IMR-90 (cell line): ENCODE data around the gene TBC1D1. TPM values are rescaled to one million over a fixed set of nuclear protein-coding genes. Genes with fewer than 3 reads are reported as not detected.
A peak's percentile ranks its signal among the peaks of the same experiment; 100 is the strongest.

Source experiments
- ATAC-seq: fragments of 200-7000 bp; cut with Tn5 transposase; 2 replicates; pipeline ENCODE4 v1.9.1; 2020; ENCODE audit warnings: low read depth, mild to moderate bottlenecking, moderate library complexity
- BruUV-seq: library from RNA; stranded (reverse); fragments of 400-500 nt; replicated peaks from 2 replicates; lab custom pipeline; 2021; lab: Mats Ljungman, UMichigan
- CTCF ChIA-PET: fragments of 300-600 bp; formaldehyde crosslinking; extraction: SDS; loops from one replicate; lab custom pipeline; 2021; ENCODE audit warnings: antibody characterized with exemption; lab: Yijun Ruan, JAX
- POLR2A ChIA-PET: fragments of 300-600 bp; sonication (Branson Sonifier 250); formaldehyde crosslinking; loops from one replicate; lab custom pipeline; 2022; ENCODE audit warnings: antibody characterized with exemption; ENCODE audit not compliant: unreplicated experiment; lab: Charles Lee
- DNase-seq: peaks from one replicate; pipeline ENCODE4 v3.0.0; 2013
- H2AFZ ChIP-seq: replicated peaks from 2 replicates; pipeline ENCODE3; 2013; ENCODE audit warnings: low read length, mild to moderate bottlenecking; ENCODE audit not compliant: poor library complexity
- H2AK5ac ChIP-seq: 2 replicates; pipeline ENCODE4 v1.6.1; 2013; ENCODE audit warnings: low read depth, low read length, inconsistent platforms
- H2AK9ac ChIP-seq: replicated peaks from 2 replicates; pipeline ENCODE3; 2013; ENCODE audit warnings: mild to moderate bottlenecking, low read depth, low read length, moderate library complexity; ENCODE audit not compliant: poor library complexity
- H2BK120ac ChIP-seq: 2 replicates; pipeline ENCODE4 v1.6.1; 2013; ENCODE audit warnings: low read depth, low read length, inconsistent platforms
- H2BK15ac ChIP-seq: 3 replicates; pipeline ENCODE4 v1.6.1; 2013; ENCODE audit warnings: low read depth, low read length, inconsistent platforms
- H2BK20ac ChIP-seq: 2 replicates; pipeline ENCODE4 v1.6.1; 2013; ENCODE audit warnings: low read depth, mild to moderate bottlenecking, inconsistent platforms, low read length, moderate library complexity
- H2BK5ac ChIP-seq: 2 replicates; pipeline ENCODE4 v1.6.1; 2013; ENCODE audit warnings: mild to moderate bottlenecking, low read depth, low read length, inconsistent platforms; ENCODE audit not compliant: poor library complexity, severe bottlenecking
- H3K14ac ChIP-seq: replicated peaks from 2 replicates; pipeline ENCODE4 v1.6.1; 2013; ENCODE audit warnings: low read depth, low read length, inconsistent platforms
- H3K18ac ChIP-seq: 2 replicates; pipeline ENCODE4 v1.6.1; 2013; ENCODE audit warnings: low read depth, low read length, control low read depth
- H3K23ac ChIP-seq: 2 replicates; pipeline ENCODE4 v1.6.1; 2013; ENCODE audit warnings: low read depth, low read length, inconsistent platforms
- H3K27ac ChIP-seq: 2 replicates; pipeline ENCODE4 v1.5.1; 2013; ENCODE audit warnings: mild to moderate bottlenecking, control low read depth, low read length; ENCODE audit not compliant: insufficient read depth
- H3K27me3 ChIP-seq: 2 replicates; pipeline ENCODE4 v1.6.1; 2013; ENCODE audit warnings: low read length; ENCODE audit not compliant: control insufficient read depth, insufficient read depth
- H3K36me3 ChIP-seq: 2 replicates; pipeline ENCODE4 v1.6.1; 2013; ENCODE audit warnings: low read length, mixed read lengths; ENCODE audit not compliant: control insufficient read depth, insufficient read depth
- H3K4ac ChIP-seq: 2 replicates; pipeline ENCODE4 v1.6.1; 2013; ENCODE audit warnings: low read depth, low read length, inconsistent platforms
- H3K4me1 ChIP-seq: 2 replicates; pipeline ENCODE4 v1.6.1; 2013; ENCODE audit warnings: low read length, mixed read lengths; ENCODE audit not compliant: control insufficient read depth, insufficient read depth
- H3K4me2 ChIP-seq: 2 replicates; pipeline ENCODE4 v1.6.1; 2013; ENCODE audit warnings: low read depth, mild to moderate bottlenecking, control low read depth, low read length, moderate library complexity
- H3K4me3 ChIP-seq: 2 replicates; pipeline ENCODE4 v1.5.1; 2013; ENCODE audit warnings: low read depth, mild to moderate bottlenecking, control low read depth, low read length, moderate library complexity; ENCODE audit not compliant: insufficient read depth
- H3K56ac ChIP-seq: 2 replicates; pipeline ENCODE4 v1.6.1; 2013; ENCODE audit warnings: low read length, inconsistent platforms; ENCODE audit not compliant: insufficient read depth; ENCODE audit errors: extremely low read depth
- H3K79me1 ChIP-seq, 2 experiments: 2 replicates each; pipeline ENCODE4 v1.6.1; 2013; ENCODE audit warnings: low read length in 2 of 2, inconsistent platforms in 1 of 2, low read depth in 1 of 2
- H3K9ac ChIP-seq: 2 replicates; pipeline ENCODE4 v1.6.1; 2013; ENCODE audit warnings: low read depth, low read length, control low read depth
- H3K9me1 ChIP-seq: 2 replicates; pipeline ENCODE4 v1.6.1; 2013; ENCODE audit warnings: low read length, inconsistent platforms; ENCODE audit not compliant: insufficient read depth
- H3K9me3 ChIP-seq: 2 replicates; pipeline ENCODE4 v1.6.1; 2013; ENCODE audit warnings: low read length; ENCODE audit not compliant: control insufficient read depth, insufficient read depth
- H4K20me1 ChIP-seq: 2 replicates; pipeline ENCODE4 v1.6.1; 2013; ENCODE audit warnings: low read length, inconsistent platforms; ENCODE audit not compliant: insufficient read depth
- H4K5ac ChIP-seq: 2 replicates; pipeline ENCODE4 v1.6.1; 2013; ENCODE audit warnings: mild to moderate bottlenecking, low read depth, low read length, control low read depth
- H4K8ac ChIP-seq, 2 experiments: 2 replicates each; pipeline ENCODE4 v1.6.1; 2013; ENCODE audit warnings: low read depth in 2 of 2, low read length in 2 of 2, control low read depth in 1 of 2, inconsistent platforms in 1 of 2
- H4K91ac ChIP-seq: 2 replicates; pipeline ENCODE4 v1.6.1; 2013; ENCODE audit warnings: low read depth, low read length, inconsistent platforms; ENCODE audit not compliant: insufficient read depth
- CEBPB ChIP-seq: IDR thresholded peaks from 2 replicates; pipeline ENCODE4 v1.6.1; 2012; ENCODE audit warnings: low read depth, low read length, improper control_type of control experiment
- FOS ChIP-seq: fragments of 150-350 bp; IDR thresholded peaks from 2 replicates; pipeline ENCODE4 v1.6.1; 2016; ENCODE audit warnings: low read depth, low read length
- POLR2A ChIP-seq: IDR thresholded peaks from 2 replicates; pipeline ENCODE4 v1.6.1; 2012; ENCODE audit warnings: mild to moderate bottlenecking, low read depth, low read length
- RAD21 ChIP-seq: IDR thresholded peaks from 2 replicates; pipeline ENCODE4 v1.6.1; 2012; ENCODE audit warnings: low read length, improper control_type of control experiment
- RCOR1 ChIP-seq: IDR thresholded peaks from 2 replicates; pipeline ENCODE4 v1.6.1; 2012; ENCODE audit warnings: mild to moderate bottlenecking, low read length, improper control_type of control experiment; ENCODE audit not compliant: insufficient replicate concordance
- WGBS, 2 experiments: methylation state at CpG; one replicate each; pipeline versions ENCODE4 v1.1.5 to v1.1.7; 2013; ENCODE audit warnings: missing lambda C conversion rate in 2 of 2; ENCODE audit not compliant: insufficient read length in 1 of 2; ENCODE audit errors: extremely low coverage in 2 of 2; 5-methylcytosine and 5-hydroxymethylcytosine counted together
- dilution Hi-C: fragments of 300-500 bp; cut with HindIII; formaldehyde crosslinking; loops from one replicate; pipeline ENCODE4 v1.14.3; 2018; ENCODE audit warnings: low sequenced_read_pairs; ENCODE audit not compliant: unreplicated experiment
- in situ Hi-C: fragments of 300-500 bp; cut with MboI; formaldehyde crosslinking; loops from 3 replicates; pipeline ENCODE4 v1.14.3; 2019; ENCODE audit warnings: low sequenced_read_pairs, inconsistent platforms, mixed read lengths
- intact Hi-C: fragments of 100-400 bp; cut with micrococcal nuclease; formaldehyde crosslinking; loops from 2 replicates; pipeline ENCODE4 v1.10.0; 2022
- polyA plus RNA-seq, 3 experiments: library from polyadenylated mRNA; depleted of rRNA; stranded (reverse); fragments of >200 nt; gene quantifications; 2 replicates each; pipeline ENCODE4 v1.2.3, GENCODE V29; 2012; ENCODE audit warnings: low replicate concordance in 1 of 3
- total RNA-seq: library from RNA; depleted of rRNA; stranded (reverse); fragments of >200 nt; gene quantifications from 2 replicates; pipeline ENCODE4 v1.2.3, GENCODE V29; 2012
- TF ChIP-seq, protein P1 (sequence below): conservative IDR thresholded peaks from 2 replicates; pipeline ENCODE4 v1.5.1; 2012; ENCODE audit warnings: mild to moderate bottlenecking, low read depth, low read length, improper control_type of control experiment

Gene TBC1D1
- total and polyA plus RNA-seq, 2 of the 4 experiments (the other 2 are of a cell fraction): 42.4 to 104 TPM

GRCh38 chr4:38150766-38151165 lies 259.9 kb downstream of the TBC1D1 start:
- peak; percentile 69 for TF ChIP-seq FOS
- no peak for TF ChIP-seq RCOR1
- TF ChIP-seq RAD21: no peak
- peak; percentile 50; the same call in 1 of the 2 replicates for TF ChIP-seq CEBPB
- no peak for TF ChIP-seq POLR2A
- TF ChIP-seq, protein P1, sequence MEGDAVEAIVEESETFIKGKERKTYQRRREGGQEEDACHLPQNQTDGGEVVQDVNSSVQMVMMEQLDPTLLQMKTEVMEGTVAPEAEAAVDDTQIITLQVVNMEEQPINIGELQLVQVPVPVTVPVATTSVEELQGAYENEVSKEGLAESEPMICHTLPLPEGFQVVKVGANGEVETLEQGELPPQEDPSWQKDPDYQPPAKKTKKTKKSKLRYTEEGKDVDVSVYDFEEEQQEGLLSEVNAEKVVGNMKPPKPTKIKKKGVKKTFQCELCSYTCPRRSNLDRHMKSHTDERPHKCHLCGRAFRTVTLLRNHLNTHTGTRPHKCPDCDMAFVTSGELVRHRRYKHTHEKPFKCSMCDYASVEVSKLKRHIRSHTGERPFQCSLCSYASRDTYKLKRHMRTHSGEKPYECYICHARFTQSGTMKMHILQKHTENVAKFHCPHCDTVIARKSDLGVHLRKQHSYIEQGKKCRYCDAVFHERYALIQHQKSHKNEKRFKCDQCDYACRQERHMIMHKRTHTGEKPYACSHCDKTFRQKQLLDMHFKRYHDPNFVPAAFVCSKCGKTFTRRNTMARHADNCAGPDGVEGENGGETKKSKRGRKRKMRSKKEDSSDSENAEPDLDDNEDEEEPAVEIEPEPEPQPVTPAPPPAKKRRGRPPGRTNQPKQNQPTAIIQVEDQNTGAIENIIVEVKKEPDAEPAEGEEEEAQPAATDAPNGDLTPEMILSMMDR: no peak
- Histone ChIP-seq H3K4ac (peak overlapping the region; percentile 81), H3K56ac (peak overlapping the region; percentile 37; the same call in 1 of the 2 replicates), H3K9ac (no peak overlapping the region), H3K4me1 (peaks cover 30% of the 10 kb centered on the region), H3K18ac (peak overlapping the region; percentile 42; the same call in 1 of the 2 replicates), H3K27me3 (no peaks in the 10 kb centered on the region), H3K9me3 (no peaks in the 10 kb centered on the region), H2AFZ (no peak overlapping the region), H3K23ac (peak overlapping the region; percentile 29; the same call in 1 of the 2 replicates), H3K9me1 (peaks cover 25% of the 10 kb centered on the region), H3K4me3 (no peak overlapping the region), H4K5ac (no peak overlapping the region; the same call in 1 of the 2 replicates), H4K91ac (peak overlapping the region; percentile 69; the same call in 1 of the 2 replicates), H2BK5ac (peak overlapping the region; percentile 85), H3K4me2 (peak overlapping the region; percentile 42; the same call in 1 of the 2 replicates), H4K8ac (peak overlapping the region; percentile 6 to 59; a peak in 2 of 4 replicates), H2AK9ac (no peak overlapping the region), H2BK120ac (peak overlapping the region; percentile 87), H3K36me3 (no peaks in the 10 kb centered on the region), H3K27ac (peak overlapping the region; percentile 27), H4K20me1 (no peaks in the 10 kb centered on the region), H3K79me1 (peaks cover 0 to 4% of the 10 kb centered on the region in 2 experiments; a peak in 1 of 4 replicates), H2BK15ac (peak overlapping the region; percentile 53; the same call in 1 of the 3 replicates), H2BK20ac (peak overlapping the region; percentile 96; the same call in 1 of the 2 replicates), H2AK5ac (no peak overlapping the region), H3K14ac (peak overlapping the region; percentile 84; the same call in 1 of the 2 replicates)
- ATAC-seq (peak; percentile 66), DNase-seq (peak; percentile 93)
- in situ Hi-C loops: no loop called here
- 31% methylated on average over 3 of the region's 5 CpGs; no CpG with 5 or more reads in 1 of the 2 experiments for WGBS, 2 experiments
- ChIA-PET CTCF (interaction anchor here (1.4 kb wide), 1 partner anchor 10 kb away, joined by 3 read pairs; no protein-coding TSS in a partner anchor), POLR2A (interaction anchor here (0.6 kb wide), 1 partner anchor 122 kb away, joined by 3 read pairs; no protein-coding TSS in a partner anchor)
- intact Hi-C loops: no loop called here
- BruUV-seq: no TSS peak
- dilution Hi-C loops: no loop called here
